Measurements from ENCODE around the gene CBX5. TPM values are rescaled to one million over a fixed set of nuclear protein-coding genes. Genes with fewer than 3 reads are reported as not detected.
"Not testable (repeated sequence)": the region's sequence is repeated elsewhere in the genome, so short reads cannot be mapped to it uniquely, and the experiment has no call there.

Gene CBX5
- polyA plus RNA-seq, 1 donor: 41.4 TPM

GRCh38 chr12:54246011-54246641 lies 33.8 kb downstream of the CBX5 start:
- Histone ChIP-seq H3K9me3 (ENCODE audit: control insufficient read depth, low read depth, low read length) (no peaks in the 10 kb centered on the region), H3K4me1 (ENCODE audit: control insufficient read depth, insufficient read depth, low read length) (no peaks in the 10 kb centered on the region), H3K36me3 (ENCODE audit: control insufficient read depth, insufficient read depth, low read length) (peaks cover 40% of the 10 kb centered on the region), H3K27me3 (ENCODE audit: control insufficient read depth, insufficient read depth, low read length) (no peaks in the 10 kb centered on the region), H3K27ac (ENCODE audit: low read length) (no peak overlapping the region), H3K4me3 (ENCODE audit: low read length) (no peak overlapping the region)
- no peak for DNase-seq
- no CpG with 5 or more reads among the region's 6 CpGs for WGBS (ENCODE audit: insufficient coverage, low lambda C conversion rate)

GRCh38 chr12:54240971-54241588 lies 38.8 kb downstream of the CBX5 start:
- DNase-seq: no peak
- H3K36me3 ChIP-seq (ENCODE audit: control insufficient read depth, insufficient read depth, low read length): peaks cover 57% of the 10 kb centered on the region
- no peaks in the 10 kb centered on the region for H3K9me3 ChIP-seq (ENCODE audit: control insufficient read depth, low read depth, low read length)
- no peaks in the 10 kb centered on the region for H3K27me3 ChIP-seq (ENCODE audit: control insufficient read depth, insufficient read depth, low read length)
- no peaks in the 10 kb centered on the region for H3K4me1 ChIP-seq (ENCODE audit: control insufficient read depth, insufficient read depth, low read length)
- no peak overlapping the region for H3K4me3 ChIP-seq (ENCODE audit: low read length)
- H3K27ac ChIP-seq (ENCODE audit: low read length): no peak overlapping the region
- WGBS (ENCODE audit: insufficient coverage, low lambda C conversion rate): no CpG with 5 or more reads among the region's 2 CpGs

GRCh38 chr12:54240129-54240528 lies 39.8 kb downstream of the CBX5 start:
- Histone ChIP-seq H3K27ac (ENCODE audit: low read length) (no peak overlapping the region), H3K4me1 (ENCODE audit: control insufficient read depth, insufficient read depth, low read length) (no peaks in the 10 kb centered on the region), H3K4me3 (ENCODE audit: low read length) (no peak overlapping the region), H3K36me3 (ENCODE audit: control insufficient read depth, insufficient read depth, low read length) (peaks cover 52% of the 10 kb centered on the region), H3K9me3 (ENCODE audit: control insufficient read depth, low read depth, low read length) (no peaks in the 10 kb centered on the region), H3K27me3 (ENCODE audit: control insufficient read depth, insufficient read depth, low read length) (no peaks in the 10 kb centered on the region)
- DNase-seq: no peak
- no CpG with 5 or more reads among the region's 2 CpGs for WGBS (ENCODE audit: insufficient coverage, low lambda C conversion rate)

GRCh38 chr12:54239620-54240019 lies 40.3 kb downstream of the CBX5 start:
- no peaks in the 10 kb centered on the region for H3K9me3 ChIP-seq (ENCODE audit: control insufficient read depth, low read depth, low read length)
- H3K27ac ChIP-seq (ENCODE audit: low read length): no peak overlapping the region
- peaks cover 50% of the 10 kb centered on the region for H3K36me3 ChIP-seq (ENCODE audit: control insufficient read depth, insufficient read depth, low read length)
- DNase-seq: no peak
- no peaks in the 10 kb centered on the region for H3K4me1 ChIP-seq (ENCODE audit: control insufficient read depth, insufficient read depth, low read length)
- H3K27me3 ChIP-seq (ENCODE audit: control insufficient read depth, insufficient read depth, low read length): no peaks in the 10 kb centered on the region
- H3K4me3 ChIP-seq (ENCODE audit: low read length): no peak overlapping the region

GRCh38 chr12:54238531-54238930 lies 41.4 kb downstream of the CBX5 start:
- WGBS (ENCODE audit: insufficient coverage, low lambda C conversion rate): no CpG with 5 or more reads among the region's 1 CpG
- no peaks in the 10 kb centered on the region for H3K9me3 ChIP-seq (ENCODE audit: control insufficient read depth, low read depth, low read length)

DNA sequence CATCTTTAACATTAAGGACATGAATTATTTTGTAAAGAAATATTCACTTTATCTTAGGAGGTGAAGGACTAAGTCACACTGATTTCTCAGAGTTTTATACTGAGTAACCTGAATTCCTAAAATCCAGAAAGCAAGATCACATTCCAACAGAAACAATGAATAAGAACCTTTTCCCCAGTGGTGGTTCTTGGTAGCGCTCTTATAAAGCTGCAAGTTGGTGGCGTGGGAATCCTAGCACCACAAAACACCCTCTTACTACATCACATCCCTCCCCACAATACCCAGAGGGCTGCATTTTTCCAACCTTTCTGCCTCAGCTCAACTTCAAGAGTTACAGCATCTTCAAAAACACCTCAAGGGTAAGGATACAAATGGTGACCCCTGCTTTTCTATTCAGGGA lies 47.1 kb downstream of the CBX5 start:
- Histone ChIP-seq H3K4me3 (ENCODE audit: low read length) (no peak overlapping the region), H3K27me3 (ENCODE audit: control insufficient read depth, insufficient read depth, low read length) (no peaks in the 10 kb centered on the region)
- WGBS (ENCODE audit: insufficient coverage, low lambda C conversion rate): no CpG with 5 or more reads among the region's 2 CpGs

More at GRCh38 chr12:54238531-54238930, 41.4 kb downstream of the CBX5 start:
- Histone ChIP-seq H3K4me1 (ENCODE audit: control insufficient read depth, insufficient read depth, low read length) (no peaks in the 10 kb centered on the region), H3K27ac (ENCODE audit: low read length) (no peak overlapping the region), H3K36me3 (ENCODE audit: control insufficient read depth, insufficient read depth, low read length) (peaks cover 47% of the 10 kb centered on the region), H3K27me3 (ENCODE audit: control insufficient read depth, insufficient read depth, low read length) (no peaks in the 10 kb centered on the region), H3K4me3 (ENCODE audit: low read length) (no peak overlapping the region)
- DNase-seq: no peak

GRCh38 chr12:54231269-54231668 lies 48.7 kb downstream of the CBX5 start:
- H3K4me1 ChIP-seq (ENCODE audit: control insufficient read depth, insufficient read depth, low read length); H3K36me3 ChIP-seq (ENCODE audit: control insufficient read depth, insufficient read depth, low read length); H3K9me3 ChIP-seq (ENCODE audit: control insufficient read depth, low read depth, low read length); H3K27me3 ChIP-seq (ENCODE audit: control insufficient read depth, insufficient read depth, low read length); H3K27ac ChIP-seq (ENCODE audit: low read length); DNase-seq; H3K4me3 ChIP-seq (ENCODE audit: low read length): not testable (repeated sequence)
- no CpG with 5 or more reads among the region's 3 CpGs for WGBS (ENCODE audit: insufficient coverage, low lambda C conversion rate)

More for the DNA sequence above, 47.1 kb downstream of the CBX5 start:
- no peak overlapping the region for H3K27ac ChIP-seq (ENCODE audit: low read length)
- no peaks in the 10 kb centered on the region for H3K9me3 ChIP-seq (ENCODE audit: control insufficient read depth, low read depth, low read length)
- H3K4me1 ChIP-seq (ENCODE audit: control insufficient read depth, insufficient read depth, low read length): peaks cover 2% of the 10 kb centered on the region
- peaks cover 8% of the 10 kb centered on the region for H3K36me3 ChIP-seq (ENCODE audit: control insufficient read depth, insufficient read depth, low read length)
- no peak for DNase-seq

DNA sequence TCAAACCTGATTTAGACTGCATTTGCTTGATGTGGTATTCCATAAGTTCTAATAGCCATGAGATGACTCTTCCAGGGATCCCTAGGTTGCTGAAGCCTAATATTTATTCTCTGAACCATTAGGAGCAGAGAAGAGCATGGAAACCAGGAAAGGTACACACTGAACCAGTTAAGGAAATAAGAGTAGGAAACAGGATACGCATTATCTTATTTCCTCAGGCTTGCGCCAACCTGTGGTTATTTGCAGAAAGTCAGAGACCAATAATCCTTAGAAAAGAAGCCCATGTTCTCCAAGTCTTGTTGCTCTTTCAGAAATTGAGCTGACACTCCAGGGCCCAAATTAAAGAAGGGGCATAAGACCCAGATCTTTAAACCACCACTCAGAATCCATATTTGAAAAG lies 49.4 kb downstream of the CBX5 start:
- 100% methylated on average over 2 of the region's 2 CpGs for WGBS (ENCODE audit: insufficient coverage, low lambda C conversion rate)
- Histone ChIP-seq H3K36me3 (ENCODE audit: control insufficient read depth, insufficient read depth, low read length) (no peaks in the 10 kb centered on the region), H3K27ac (ENCODE audit: low read length) (no peak overlapping the region), H3K4me1 (ENCODE audit: control insufficient read depth, insufficient read depth, low read length) (peaks cover 2% of the 10 kb centered on the region), H3K27me3 (ENCODE audit: control insufficient read depth, insufficient read depth, low read length) (peaks cover under 1% of the 10 kb centered on the region), H3K9me3 (ENCODE audit: control insufficient read depth, low read depth, low read length) (no peaks in the 10 kb centered on the region), H3K4me3 (ENCODE audit: low read length) (no peak overlapping the region)
- DNase-seq: no peak

DNA sequence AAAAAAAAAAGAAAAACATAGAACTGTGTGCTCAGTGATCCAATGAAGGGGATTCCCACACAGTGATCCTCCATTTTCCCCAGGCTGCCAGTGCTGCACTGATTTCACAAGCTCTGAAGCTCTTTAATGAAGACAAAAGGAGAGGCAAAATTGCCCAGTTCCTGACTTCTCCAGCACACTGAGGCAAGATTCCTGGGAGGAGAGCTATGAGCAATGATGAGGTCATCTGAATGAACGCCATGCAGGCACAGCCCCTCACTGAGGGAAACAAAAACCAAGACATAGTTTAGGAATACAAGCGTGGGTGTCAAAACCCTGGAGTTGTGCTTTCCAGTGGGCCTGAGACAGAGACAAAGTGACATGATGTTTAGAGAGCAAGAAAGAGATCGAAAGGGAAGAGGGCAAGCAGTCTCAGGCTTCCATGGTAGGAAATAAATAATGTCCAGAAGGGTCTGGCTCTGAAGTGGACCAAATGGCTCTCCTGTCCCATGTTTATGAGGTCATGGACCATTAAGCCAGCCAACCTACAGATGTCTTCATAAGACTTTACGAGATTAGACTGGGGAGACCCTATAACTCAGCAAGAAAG lies 50.2 kb downstream of the CBX5 start:
- Histone ChIP-seq H3K4me3 (ENCODE audit: low read length) (no peak overlapping the region), H3K4me1 (ENCODE audit: control insufficient read depth, insufficient read depth, low read length) (peaks cover 2% of the 10 kb centered on the region), H3K27me3 (ENCODE audit: control insufficient read depth, insufficient read depth, low read length) (peaks cover 2% of the 10 kb centered on the region), H3K36me3 (ENCODE audit: control insufficient read depth, insufficient read depth, low read length) (no peaks in the 10 kb centered on the region), H3K9me3 (ENCODE audit: control insufficient read depth, low read depth, low read length) (no peaks in the 10 kb centered on the region), H3K27ac (ENCODE audit: low read length) (no peak overlapping the region)
- DNase-seq: no peak
- 83% methylated on average over 1 of the region's 4 CpGs for WGBS (ENCODE audit: insufficient coverage, low lambda C conversion rate)

- Histone ChIP-seq H3K9me3 (ENCODE audit: control insufficient read depth, low read depth, low read length) (no peaks in the 10 kb centered on the region), H3K27me3 (ENCODE audit: control insufficient read depth, insufficient read depth, low read length) (peaks cover 2% of the 10 kb centered on the region), H3K4me3 (ENCODE audit: low read length) (no peak overlapping the region), H3K36me3 (ENCODE audit: control insufficient read depth, insufficient read depth, low read length) (no peaks in the 10 kb centered on the region), H3K4me1 (ENCODE audit: control insufficient read depth, insufficient read depth, low read length) (peaks cover 2% of the 10 kb centered on the region), H3K27ac (ENCODE audit: low read length) (no peak overlapping the region)
- no CpG with 5 or more reads among the region's 1 CpG for WGBS (ENCODE audit: insufficient coverage, low lambda C conversion rate)
- no peak for DNase-seq
Measured at GRCh38 chr12:54228471-54228870, 51.5 kb downstream of the CBX5 start.

DNA sequence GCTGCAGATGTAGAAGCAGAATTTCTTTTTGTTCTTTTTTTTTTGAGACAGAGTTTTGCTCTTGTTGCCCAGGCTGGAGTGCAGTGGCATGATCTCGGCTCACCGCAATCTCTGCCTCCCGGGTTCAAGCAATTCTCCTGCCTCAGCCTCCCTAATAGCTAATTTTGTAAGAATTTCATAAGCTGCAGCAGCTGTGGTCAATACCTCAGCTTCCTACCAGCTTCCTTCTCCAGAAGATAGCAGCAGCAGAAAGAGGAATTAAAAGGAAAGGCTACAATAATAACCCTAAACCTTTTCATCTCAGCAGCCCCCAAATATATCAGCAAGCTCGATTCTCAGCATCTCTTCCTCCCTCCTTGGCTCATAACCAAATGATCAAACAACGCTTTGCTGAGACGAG lies 52.0 kb downstream of the CBX5 start:
- not testable (repeated sequence) for H3K36me3 ChIP-seq (ENCODE audit: control insufficient read depth, insufficient read depth, low read length); DNase-seq; H3K4me1 ChIP-seq (ENCODE audit: control insufficient read depth, insufficient read depth, low read length); H3K9me3 ChIP-seq (ENCODE audit: control insufficient read depth, low read depth, low read length); H3K27ac ChIP-seq (ENCODE audit: low read length); H3K27me3 ChIP-seq (ENCODE audit: control insufficient read depth, insufficient read depth, low read length); H3K4me3 ChIP-seq (ENCODE audit: low read length)
- WGBS (ENCODE audit: insufficient coverage, low lambda C conversion rate): no CpG with 5 or more reads among the region's 6 CpGs
